OCI-LY1 (cell line): Measurements from ENCODE around the gene GPR22.

Experiments
- H2AFZ ChIP-seq: fragments of 200-600 bp; sonication (generic), shearing (Covaris generic); 2 replicates; pipeline ENCODE4 v1.6.0; 2014; ENCODE audit warnings: antibody characterized with exemption, mild to moderate bottlenecking, low read length
- H3F3A ChIP-seq: fragments of 200-600 bp; sonication (generic), shearing (Covaris generic); 2 replicates; pipeline ENCODE4 v1.6.0; 2014; ENCODE audit warnings: mild to moderate bottlenecking, antibody characterized with exemption, low read length, moderate library complexity; ENCODE audit not compliant: insufficient read depth
- H3K27ac ChIP-seq: fragments of 200-600 bp; sonication (generic); 2 replicates; pipeline ENCODE4 v1.5.1; 2014; ENCODE audit warnings: low read length, mixed run types, mild to moderate bottlenecking, low read depth; ENCODE audit not compliant: poor library complexity, severe bottlenecking
- H3K27me3 ChIP-seq: fragments of 200-600 bp; sonication (generic); 2 replicates; pipeline ENCODE4 v1.6.0; 2014; ENCODE audit warnings: antibody characterized with exemption, mild to moderate bottlenecking, low read length, moderate library complexity; ENCODE audit not compliant: insufficient read depth
- H3K36me3 ChIP-seq: fragments of 200-600 bp; sonication (generic); 2 replicates; pipeline ENCODE4 v1.6.1; 2014; ENCODE audit warnings: mild to moderate bottlenecking, antibody characterized with exemption, low read length, moderate library complexity, mixed read lengths; ENCODE audit not compliant: insufficient read depth
- H3K4me1 ChIP-seq: fragments of 200-600 bp; sonication (generic); 2 replicates; pipeline ENCODE4 v1.5.1; 2014; ENCODE audit warnings: mild to moderate bottlenecking, low read length, moderate library complexity; ENCODE audit not compliant: insufficient read depth, severe bottlenecking
- H3K4me2 ChIP-seq: fragments of 200-600 bp; sonication (generic), shearing (Covaris generic); 2 replicates; pipeline ENCODE4 v1.6.1; 2014; ENCODE audit warnings: low read length
- H3K4me3 ChIP-seq: fragments of 200-600 bp; sonication (generic); 2 replicates; pipeline ENCODE4 v1.5.1; 2014; ENCODE audit warnings: low read length, low read depth, mild to moderate bottlenecking, mixed read lengths; ENCODE audit not compliant: poor library complexity, severe bottlenecking
- H3K79me2 ChIP-seq: fragments of 200-600 bp; shearing (Covaris generic); 2 replicates; pipeline ENCODE4 v1.6.1; 2016; ENCODE audit warnings: mixed run types, low read length, mixed read lengths; ENCODE audit not compliant: insufficient read depth
- H3K9ac ChIP-seq: fragments of 200-600 bp; sonication (generic), shearing (Covaris generic); 2 replicates; pipeline ENCODE4 v1.6.1; 2014; ENCODE audit warnings: mild to moderate bottlenecking, low read length, mixed read lengths
- H3K9me2 ChIP-seq: fragments of 200-600 bp; sonication (generic), shearing (Covaris generic); 2 replicates; pipeline ENCODE4 v1.6.1; 2014; ENCODE audit warnings: low read depth, mild to moderate bottlenecking, low read length, mixed read lengths
- H3K9me3 ChIP-seq: fragments of 200-600 bp; shearing (Covaris generic); 2 replicates; pipeline ENCODE4 v1.6.1; 2014; ENCODE audit warnings: low read length, mixed read lengths
- H4K20me1 ChIP-seq: fragments of 200-600 bp; sonication (generic), shearing (Covaris generic); 2 replicates; pipeline ENCODE4 v1.6.0; 2016; ENCODE audit warnings: mild to moderate bottlenecking, low read length; ENCODE audit not compliant: insufficient read depth
- CTCF ChIP-seq: fragments of 200-600 bp; sonication (generic), shearing (Covaris generic); IDR thresholded peaks from 2 replicates; pipeline ENCODE4 v1.5.1; 2017; ENCODE audit warnings: mild to moderate bottlenecking, antibody characterized with exemption, low read length, moderate library complexity, mixed read lengths
- EZH2 ChIP-seq: fragments of 200-600 bp; sonication (generic), shearing (Covaris generic); IDR thresholded peaks from 2 replicates; pipeline ENCODE4 v1.8.0; 2017; ENCODE audit warnings: borderline replicate concordance, mixed run types, mild to moderate bottlenecking, antibody characterized with exemption, low read length, moderate library complexity, mixed read lengths

Gene GPR22

GRCh38 chr7:107494884-107495283 is 25.0 kb downstream of the GPR22 start:
- H3F3A ChIP-seq = no peaks in the 10 kb centered on the region
- no peak overlapping the region for H3K9ac ChIP-seq
- no peaks in the 10 kb centered on the region for H3K27me3 ChIP-seq
- no peaks in the 10 kb centered on the region for H3K36me3 ChIP-seq
- peaks cover 5% of the 10 kb centered on the region for H3K9me3 ChIP-seq
- H4K20me1 ChIP-seq = no peaks in the 10 kb centered on the region
- TF ChIP-seq CTCF = no peak
- no peak for TF ChIP-seq EZH2
- no peak overlapping the region for H2AFZ ChIP-seq
- H3K4me3 ChIP-seq = no peak overlapping the region
- H3K79me2 ChIP-seq = no peaks in the 10 kb centered on the region
- H3K4me2 ChIP-seq = no peak overlapping the region
- no peak overlapping the region for H3K27ac ChIP-seq
- H3K9me2 ChIP-seq = no peaks in the 10 kb centered on the region
- H3K4me1 ChIP-seq = no peaks in the 10 kb centered on the region

- no peak overlapping the region for H3K27ac ChIP-seq
- H3K9ac ChIP-seq = no peak overlapping the region
- H2AFZ ChIP-seq = no peak overlapping the region
- H3K9me3 ChIP-seq = peaks cover 5% of the 10 kb centered on the region
- no peaks in the 10 kb centered on the region for H3K36me3 ChIP-seq
- H3K9me2 ChIP-seq = no peaks in the 10 kb centered on the region
- no peak overlapping the region for H3K4me3 ChIP-seq
- TF ChIP-seq EZH2 (no peak), CTCF (no peak)
- H3K79me2 ChIP-seq = no peaks in the 10 kb centered on the region
- no peaks in the 10 kb centered on the region for H3F3A ChIP-seq
- H4K20me1 ChIP-seq = no peaks in the 10 kb centered on the region
- H3K27me3 ChIP-seq = no peaks in the 10 kb centered on the region
- no peaks in the 10 kb centered on the region for H3K4me1 ChIP-seq
- no peak overlapping the region for H3K4me2 ChIP-seq
Observed at GRCh38 chr7:107495516-107495915, 25.7 kb downstream of the GPR22 start.

GRCh38 chr7:107499731-107500130 is 29.9 kb downstream of the GPR22 start:
- Histone ChIP-seq H3K4me1 (no peaks in the 10 kb centered on the region), H3K36me3 (no peaks in the 10 kb centered on the region), H3K9me2 (no peaks in the 10 kb centered on the region), H3K9me3 (peaks cover 5% of the 10 kb centered on the region), H3K79me2 (no peaks in the 10 kb centered on the region), H3K4me2 (no peak overlapping the region), H4K20me1 (no peaks in the 10 kb centered on the region), H2AFZ (no peak overlapping the region), H3K27ac (no peak overlapping the region), H3F3A (no peaks in the 10 kb centered on the region), H3K27me3 (no peaks in the 10 kb centered on the region), H3K4me3 (no peak overlapping the region), H3K9ac (no peak overlapping the region)
- TF ChIP-seq CTCF = no peak
- no peak for TF ChIP-seq EZH2
